Measurements from ENCODE around the gene TOX4. TPM values are rescaled to one million over a fixed set of nuclear protein-coding genes. Genes with fewer than 3 reads are reported as not detected.

TOX4 gene
- total RNA-seq, 1 donor from 2014 or later, result 84.3 TPM

- intact Hi-C loops (cut with micrococcal nuclease), result loop anchor here (1.0 kb wide), 2 partner anchors 43 to 58 kb away; partner anchors contain the start of gene CHD8
These were observed 21.8 kb downstream of the TOX4 start for GRCh38 chr14:21498540-21499526.

DNA sequence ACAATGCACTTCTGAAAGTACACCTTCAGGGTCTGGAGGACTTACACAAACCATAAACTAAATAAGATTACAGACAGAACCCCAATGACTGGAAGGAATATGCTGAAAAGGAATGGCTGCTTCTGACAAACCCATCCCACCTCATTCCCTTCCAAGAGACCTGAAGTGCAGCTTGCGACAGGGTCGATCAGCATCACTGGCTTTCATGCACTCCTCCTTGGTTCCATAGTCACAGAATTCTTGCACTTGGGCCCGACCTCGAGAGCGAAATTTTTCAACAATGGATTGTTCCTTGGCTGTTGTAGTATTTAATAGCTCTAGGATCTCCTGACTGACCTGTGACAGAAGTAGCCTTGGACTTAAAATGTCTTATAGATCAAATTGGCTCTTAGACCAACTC lies 24.6 kb downstream of the TOX4 start:
- intact Hi-C loops (cut with micrococcal nuclease), result no loop called here

GRCh38 chr14:21503376-21503775 lies 26.4 kb downstream of the TOX4 start:
- intact Hi-C loops (cut with micrococcal nuclease), result no loop called here

DNA sequence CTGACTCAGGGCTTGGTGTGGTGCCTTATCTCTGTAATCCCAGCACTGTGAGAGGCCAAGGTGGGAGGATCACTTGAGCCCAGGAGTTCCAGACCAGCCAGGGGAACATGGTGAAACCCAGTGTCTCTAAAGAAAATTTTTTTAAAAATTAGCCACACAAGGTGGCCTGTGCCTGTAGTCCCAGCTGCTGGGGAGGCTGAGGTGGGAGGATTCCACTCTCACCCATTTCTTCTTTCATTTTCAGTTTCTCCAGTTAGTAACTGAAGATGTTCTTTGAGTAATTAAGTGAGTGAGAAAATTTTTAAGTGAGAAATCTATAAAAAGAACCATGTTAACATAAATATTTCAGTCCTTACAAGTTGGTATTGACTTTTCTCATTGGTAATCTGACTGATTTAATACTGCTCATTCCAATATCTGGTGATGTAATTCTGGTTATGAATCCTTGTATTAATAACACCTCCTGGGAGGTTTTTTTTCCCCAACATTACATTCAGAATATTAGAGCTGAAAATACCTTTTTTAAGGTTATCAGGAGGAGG lies 28.1 kb downstream of the TOX4 start:
- intact Hi-C loops (cut with micrococcal nuclease), result loop anchor here (1.0 to 2.0 kb wide), 2 partner anchors 28 to 400 kb away; partner anchors contain the start of gene TOX4

DNA sequence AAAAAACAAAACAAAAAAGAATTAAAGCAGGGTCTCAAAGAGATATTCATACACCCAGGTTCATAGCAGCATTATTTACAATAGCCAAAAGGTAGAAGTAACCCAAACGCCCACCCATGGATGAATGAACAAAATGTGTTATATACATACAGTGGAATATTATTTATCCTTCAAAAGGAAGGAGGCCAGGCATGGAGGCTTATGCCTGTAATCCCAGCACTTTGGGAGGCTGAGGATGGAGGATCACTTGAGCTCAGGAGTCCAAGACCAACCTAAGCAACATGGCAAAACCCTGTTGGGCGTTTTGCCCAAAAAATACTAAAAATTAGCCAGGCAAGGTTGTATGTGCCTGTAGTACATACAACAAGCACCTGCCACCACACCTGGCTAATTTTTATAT lies 29.6 kb downstream of the TOX4 start:
- intact Hi-C loops (cut with micrococcal nuclease), result no loop called here

DNA sequence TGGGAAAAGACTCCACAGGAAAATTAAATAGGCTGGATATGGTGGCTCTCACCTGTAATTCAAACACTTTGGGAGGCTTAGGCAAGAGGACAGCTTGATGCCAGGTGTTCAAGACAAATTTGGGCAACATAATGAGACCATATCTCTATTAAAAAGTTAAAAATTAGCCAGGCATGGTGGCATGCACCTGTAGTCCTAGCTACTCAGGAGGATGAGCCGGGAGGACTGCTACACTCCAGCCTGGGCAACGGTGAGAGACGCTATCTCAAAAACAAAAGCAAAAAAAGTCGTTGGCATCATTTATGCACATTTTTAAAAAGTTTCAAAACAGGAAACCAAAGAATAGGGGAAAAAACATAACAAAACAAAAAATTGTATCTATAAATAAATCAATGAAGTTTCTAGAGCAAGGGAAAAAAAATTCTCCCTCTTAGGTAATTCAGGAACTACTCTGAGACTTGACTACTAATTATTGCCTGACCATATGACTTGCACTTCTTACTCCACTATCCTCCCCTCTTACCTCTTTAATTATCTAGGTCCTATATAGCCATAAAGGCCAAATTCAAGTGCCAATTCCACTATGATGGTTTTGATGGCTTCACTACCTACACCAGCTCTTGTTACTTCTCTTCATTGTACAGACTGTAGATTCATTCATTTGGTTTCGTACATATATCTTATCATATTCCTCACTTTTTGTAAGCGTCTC lies 32.6 kb downstream of the TOX4 start:
- intact Hi-C loops (cut with micrococcal nuclease), result loop anchor here (2.0 to 5.0 kb wide), 2 partner anchors 1793 to 1959 kb away; partner anchors contain the start of genes NGDN and PPP1R3E

GRCh38 chr14:21510735-21511657 lies 34.0 kb downstream of the TOX4 start, which contains the start of gene METTL3:
Gene METTL3, minus strand, starts transcription at chr14:21511340. Its CDS starts 117 bp downstream, at chr14:21511223.
- intact Hi-C loops (cut with micrococcal nuclease), result loop anchor here (1.0 to 5.0 kb wide), 11 partner anchors 15 to 1958 kb away; partner anchors contain the start of genes CHD8, HNRNPC, NGDN and PPP1R3E

DNA sequence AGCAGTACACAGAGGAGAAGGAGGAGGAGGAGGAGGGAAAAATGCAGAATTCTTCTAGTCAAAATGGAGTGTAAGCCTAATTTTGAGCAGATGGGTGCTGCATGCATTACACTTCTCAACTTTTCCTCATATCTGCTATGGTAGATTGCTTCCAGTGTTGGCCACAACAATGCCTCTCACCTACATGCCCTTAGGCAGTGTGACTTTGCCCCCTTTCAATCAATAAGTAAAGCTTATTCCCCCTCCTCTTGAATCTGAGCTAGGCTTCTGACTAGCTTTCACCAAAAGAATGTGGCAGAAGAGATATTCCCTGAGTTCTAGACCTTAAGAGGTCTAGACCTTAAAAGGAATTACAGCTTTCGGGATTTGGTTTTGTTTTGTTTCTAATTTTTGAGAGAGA lies 37.3 kb downstream of the TOX4 start:
- intact Hi-C loops (cut with micrococcal nuclease), result loop anchor here (5.0 kb wide), 1 partner anchor 1788 kb away; the partner anchor contains the start of gene PPP1R3E

DNA sequence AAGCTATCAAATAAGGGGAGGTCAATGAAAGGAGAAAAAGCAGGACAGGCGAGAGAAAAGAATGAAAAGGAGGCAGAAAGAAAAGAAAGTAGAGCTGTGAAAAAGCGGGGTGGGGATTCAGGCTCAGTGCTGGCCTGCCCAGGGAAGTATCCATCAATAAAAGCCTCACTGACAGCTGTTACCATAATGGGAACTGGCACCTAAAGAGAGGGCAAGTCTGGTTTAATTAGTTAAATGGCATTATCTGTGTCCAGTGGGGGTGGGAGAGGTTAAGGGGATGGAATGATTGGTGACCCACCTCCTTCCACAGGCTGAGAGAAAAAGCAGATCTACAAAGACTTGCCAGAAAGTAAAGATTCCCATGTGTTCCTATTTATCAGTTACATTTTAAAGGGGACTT lies 41.7 kb downstream of the TOX4 start:
- intact Hi-C loops (cut with micrococcal nuclease), result no loop called here

DNA sequence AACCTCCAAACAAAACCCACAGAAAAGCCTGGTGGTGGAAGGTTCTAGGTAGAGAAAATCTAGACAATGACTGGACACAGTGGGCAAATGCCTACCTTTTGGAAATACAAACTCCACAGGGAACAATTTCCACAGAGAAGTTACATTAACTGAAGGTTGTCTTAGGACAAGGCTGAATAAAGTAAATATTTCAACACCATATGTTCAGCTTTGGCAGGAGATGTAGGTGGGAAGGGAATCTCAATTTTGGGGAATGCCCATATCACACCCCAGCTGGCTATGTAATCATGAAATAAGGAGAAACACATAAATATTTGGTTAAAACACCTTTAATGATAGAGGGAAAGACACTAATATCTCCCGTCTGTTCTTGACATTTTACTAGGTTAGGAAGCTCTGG lies 43.8 kb downstream of the TOX4 start:
- intact Hi-C loops (cut with micrococcal nuclease), result no loop called here

DNA sequence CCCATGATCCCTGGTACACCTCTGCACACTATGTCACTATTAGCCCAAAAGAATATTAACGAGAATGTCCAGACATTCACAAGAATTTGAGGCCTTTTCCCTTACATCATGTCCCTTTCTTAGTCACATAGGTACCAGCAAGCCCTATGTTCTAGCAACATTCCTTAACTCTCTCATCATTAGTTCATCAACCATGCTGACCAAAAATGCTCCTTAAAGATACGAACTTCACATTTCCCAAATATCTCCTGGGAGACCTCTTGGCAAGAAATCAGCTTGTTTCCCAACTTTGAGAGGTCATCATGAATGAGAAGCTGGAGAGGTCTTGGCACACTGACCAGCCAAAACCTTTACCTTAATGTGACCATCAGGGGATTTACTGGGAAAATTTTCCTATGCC lies 44.5 kb downstream of the TOX4 start:
- intact Hi-C loops (cut with micrococcal nuclease), result no loop called here

GRCh38 chr14:21523203-21523602 lies 46.2 kb downstream of the TOX4 start:
- intact Hi-C loops (cut with micrococcal nuclease), result no loop called here

DNA sequence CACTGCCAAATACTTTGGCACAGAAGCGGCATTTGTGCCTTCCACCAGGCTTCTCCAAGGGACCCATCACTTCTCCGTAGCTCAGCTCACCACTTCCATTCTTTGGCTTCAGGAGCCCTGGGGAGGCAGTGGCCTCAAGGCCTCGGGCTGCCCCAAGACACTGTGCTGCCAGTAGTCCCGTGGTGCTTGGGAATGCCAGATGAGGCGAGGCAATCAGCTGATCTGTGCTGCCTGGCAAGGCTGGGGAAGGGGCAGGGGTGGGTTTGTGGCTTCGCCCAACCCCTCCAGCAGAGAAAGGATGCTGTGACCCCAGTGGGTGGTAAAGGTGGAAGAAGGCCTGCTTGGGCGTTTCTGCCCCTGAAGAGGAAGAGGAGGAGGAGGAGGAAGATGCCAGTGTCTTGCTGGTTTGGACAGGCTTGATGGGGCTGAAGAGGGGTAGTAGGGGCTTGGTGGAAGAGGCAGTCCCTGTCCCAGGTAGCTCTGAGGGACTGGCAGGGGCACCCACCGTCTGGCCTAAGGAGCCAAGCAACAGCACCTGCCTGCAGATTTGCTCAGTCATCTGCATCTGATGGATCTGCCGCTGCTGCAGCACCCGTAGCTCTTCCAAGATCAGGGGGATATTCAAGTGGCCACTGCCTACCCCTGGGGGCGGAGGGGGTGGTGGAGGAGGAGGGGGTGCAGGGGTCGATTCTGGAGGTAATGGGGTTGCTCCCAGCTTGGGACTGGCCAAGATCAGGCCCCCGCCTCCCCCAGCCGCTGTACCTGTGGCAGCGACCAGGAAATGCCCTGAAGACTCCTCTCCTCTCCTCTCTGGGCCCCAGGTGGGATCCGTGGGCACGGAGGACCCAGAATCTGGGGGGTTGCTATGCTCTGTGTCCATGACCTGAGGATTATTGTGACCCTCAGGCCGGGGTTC lies 47.8 kb downstream of the TOX4 start:
- intact Hi-C loops (cut with micrococcal nuclease), result no loop called here

GRCh38 chr14:21525571-21525961 lies 48.6 kb downstream of the TOX4 start:
- intact Hi-C loops (cut with micrococcal nuclease), result no loop called here

- intact Hi-C loops (cut with micrococcal nuclease), result loop anchor here (1.0 kb wide), 2 partner anchors 15 to 49 kb away; partner anchors contain the start of genes METTL3 and TOX4
These were observed 49.1 kb downstream of the TOX4 start, which contains the start of gene SALL2 for GRCh38 chr14:21525962-21526671. Gene SALL2, minus strand, starts transcription at chr14:21526346. Its CDS starts 219 bp downstream, at chr14:21526127.

GRCh38 chr14:21526672-21527317 lies 49.8 kb downstream of the TOX4 start:
- intact Hi-C loops (cut with micrococcal nuclease), result loop anchor here (1.0 kb wide), 2 partner anchors 15 to 49 kb away; partner anchors contain the start of genes METTL3 and TOX4

DNA sequence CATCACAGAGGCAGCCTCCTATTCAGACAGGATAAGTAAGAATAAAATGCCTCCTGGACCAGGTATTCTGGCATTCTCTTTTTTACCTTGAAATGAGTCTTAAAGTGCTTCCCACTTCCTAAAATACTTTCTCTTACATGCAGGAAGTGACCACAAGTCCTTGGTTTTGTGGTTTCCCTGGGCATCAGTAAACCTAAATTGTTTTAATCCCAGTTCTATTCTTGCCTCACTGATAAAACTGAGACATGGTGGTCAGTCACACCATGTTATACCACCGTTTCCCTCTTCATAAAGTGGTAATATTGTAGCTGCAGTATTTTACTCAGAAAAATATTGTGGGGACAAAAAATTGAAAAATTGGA lies 50.3 kb downstream of the TOX4 start:
- intact Hi-C loops (cut with micrococcal nuclease), result no loop called here

Data from T-helper 1 cell treated with Interleukin-12 subunit alpha and Interleukin-12 subunit beta and Interleukin-4 antibody, amounts not matched to agents 30 ng/mL and 1 ng/mL, for 36 hours (primary cell).